HG03060 (cell line): ENCODE measurements around the gene PTX4.
"Not testable (repeated sequence)": the region's sequence is repeated elsewhere in the genome, so short reads cannot be mapped to it uniquely, and the experiment has no call there.

Experiments
- ATAC-seq: cut with Tn5 transposase; IDR thresholded peaks from one replicate; pipeline ENCODE4 v1.9.1; 2021; ENCODE audit warnings: low read depth, moderate number of reproducible peaks; ENCODE audit not compliant: unreplicated experiment

PTX4 gene

DNA sequence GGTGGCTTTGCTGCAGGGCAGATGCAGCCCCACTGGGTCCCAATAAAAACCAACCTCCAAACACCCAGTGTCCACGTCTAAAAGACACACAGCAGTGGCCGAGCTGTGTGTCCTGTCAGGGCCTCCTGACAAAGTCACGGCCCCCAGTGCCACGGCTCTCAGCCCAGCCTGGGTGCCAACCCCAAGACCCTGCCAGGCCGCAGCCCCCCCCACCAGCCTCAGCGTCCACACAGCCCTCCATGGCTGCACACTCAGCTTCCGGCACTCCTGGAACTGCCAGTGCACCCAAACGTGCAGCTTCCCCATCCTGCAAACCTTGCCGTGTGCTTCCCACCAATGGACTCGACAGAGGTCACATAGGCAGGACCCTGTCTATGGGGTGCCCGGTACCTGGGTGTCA lies 40.8 kb downstream of the PTX4 start:
- ATAC-seq, result no peak

DNA sequence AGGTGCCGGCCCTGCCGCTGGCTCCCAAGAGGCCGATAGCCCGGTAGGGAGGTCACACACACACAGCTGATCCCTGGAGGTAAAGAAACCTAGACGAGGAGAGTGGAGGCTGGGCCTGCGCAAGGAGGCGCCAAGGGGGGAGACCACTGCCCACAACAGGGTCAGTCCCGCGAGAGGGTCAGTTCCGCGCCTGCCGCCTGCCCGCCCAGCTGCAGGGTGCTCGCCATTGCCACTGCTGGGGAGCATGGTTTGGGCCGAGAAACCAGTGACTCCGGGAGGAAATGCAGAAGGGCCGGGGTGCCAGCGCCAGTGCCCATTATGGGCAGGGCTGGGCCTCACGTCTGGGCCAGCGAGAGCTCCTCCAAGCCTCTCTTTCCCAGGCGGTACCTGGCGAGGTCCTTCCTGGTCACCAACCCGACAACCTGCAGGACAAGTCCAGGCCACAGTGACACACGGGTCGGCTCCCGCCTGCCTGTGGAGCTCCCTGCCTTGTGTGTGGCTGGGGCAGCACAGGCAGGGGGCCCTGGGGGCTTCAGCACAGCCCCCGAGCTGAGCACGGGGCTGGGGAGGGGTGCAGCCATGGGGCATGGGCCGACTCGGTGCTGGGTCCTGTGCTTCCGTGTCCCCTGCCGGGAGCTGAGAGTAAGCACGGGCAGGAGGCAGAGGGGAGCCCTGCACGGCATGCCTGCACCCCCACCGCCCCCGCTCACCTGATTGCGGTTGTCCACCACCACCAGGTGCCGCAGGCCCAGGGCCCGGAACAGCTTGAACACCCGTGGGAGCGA lies 42.3 kb downstream of the PTX4 start:
- ATAC-seq, result no peak

DNA sequence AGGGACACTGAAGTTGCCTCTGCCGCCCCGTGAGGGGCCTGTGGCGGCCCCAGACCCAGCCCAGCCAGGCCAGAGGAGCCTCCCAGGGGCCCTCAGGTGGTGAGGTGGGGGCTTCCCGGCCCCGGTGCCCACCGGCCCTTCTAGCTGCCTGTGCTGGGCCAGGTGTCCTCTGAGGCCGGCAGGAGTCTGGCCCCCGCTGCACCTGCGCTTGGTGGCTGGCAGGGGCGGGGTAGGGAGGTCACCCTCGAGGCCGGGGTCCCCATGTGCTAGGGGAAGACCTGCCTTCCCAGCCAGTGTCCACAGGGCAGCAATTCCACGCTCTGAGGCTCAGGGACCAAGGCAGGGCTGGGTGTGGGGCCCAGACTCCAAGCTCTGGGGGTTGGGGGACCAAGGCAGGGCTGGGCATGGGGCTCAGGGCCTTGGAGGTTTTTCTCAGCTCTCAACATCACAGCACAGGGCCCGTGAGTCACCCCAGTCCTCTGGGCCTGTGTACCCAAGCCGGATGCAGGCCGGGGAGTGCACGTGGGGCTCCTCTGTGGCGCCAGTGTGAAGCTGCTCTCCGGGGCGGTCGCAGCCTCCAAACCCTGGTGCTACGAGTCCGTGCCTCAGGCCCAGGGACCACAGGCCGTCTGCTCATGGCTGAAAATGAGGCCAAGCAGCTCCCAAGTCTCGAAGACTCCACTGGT lies 43.1 kb downstream of the PTX4 start:
- ATAC-seq, result no peak

- ATAC-seq, result no peak
These were observed 43.8 kb downstream of the PTX4 start for GRCh38 chr16:1444730-1445517.

- no peak for ATAC-seq
These were observed 44.6 kb downstream of the PTX4 start, which contains the start of gene CCDC154 for GRCh38 chr16:1443980-1444729. Gene CCDC154 (minus strand): TSS chr16:1444556. CDS start chr16:1444322, 234 bp downstream.

- ATAC-seq, result no peak
These were observed 45.3 kb downstream of the PTX4 start for GRCh38 chr16:1443403-1443973.

DNA sequence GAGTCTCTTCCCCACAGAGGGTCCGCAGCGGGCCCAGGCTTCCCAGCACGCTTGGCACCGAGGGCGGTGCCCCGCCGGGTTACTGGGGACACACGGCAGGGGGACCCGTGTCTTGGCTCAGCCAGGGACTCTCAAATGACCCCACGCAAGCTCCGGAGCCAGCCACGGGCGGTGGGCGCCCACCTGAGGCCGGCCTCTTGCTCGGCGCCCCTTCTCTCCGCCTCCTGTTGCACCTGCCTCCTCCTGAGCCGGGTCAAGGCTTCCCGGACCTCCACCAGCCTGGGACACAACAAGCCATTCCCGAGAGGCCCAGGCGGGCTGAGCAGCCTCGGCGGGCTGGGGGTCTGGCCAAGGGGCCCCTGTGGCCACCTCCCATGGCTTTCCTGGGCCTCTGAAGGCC lies 46.0 kb downstream of the PTX4 start:
- ATAC-seq, result no peak

DNA sequence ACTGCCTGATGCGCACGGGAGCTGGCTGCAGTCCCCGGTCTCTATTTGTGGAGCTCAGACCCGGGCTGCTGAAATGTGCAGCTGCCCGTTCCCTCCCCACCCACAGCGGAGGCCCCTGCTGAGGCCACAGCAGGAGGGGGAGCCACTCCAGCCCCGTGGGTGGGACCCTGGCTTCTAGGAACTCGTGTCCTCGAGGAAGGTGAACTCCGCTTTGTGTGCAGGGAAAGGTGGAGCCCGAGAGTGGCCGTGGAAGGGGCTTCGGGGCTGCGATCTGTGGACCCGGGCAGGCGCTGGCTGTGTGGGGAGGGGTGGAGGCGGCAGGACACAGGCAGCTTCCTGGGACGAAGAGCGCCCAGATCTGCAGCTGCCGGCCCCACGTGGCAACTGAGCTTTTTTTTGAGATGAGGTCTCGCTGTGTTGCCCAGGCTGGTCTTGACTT lies 47.3 kb downstream of the PTX4 start:
- no peak for ATAC-seq

DNA sequence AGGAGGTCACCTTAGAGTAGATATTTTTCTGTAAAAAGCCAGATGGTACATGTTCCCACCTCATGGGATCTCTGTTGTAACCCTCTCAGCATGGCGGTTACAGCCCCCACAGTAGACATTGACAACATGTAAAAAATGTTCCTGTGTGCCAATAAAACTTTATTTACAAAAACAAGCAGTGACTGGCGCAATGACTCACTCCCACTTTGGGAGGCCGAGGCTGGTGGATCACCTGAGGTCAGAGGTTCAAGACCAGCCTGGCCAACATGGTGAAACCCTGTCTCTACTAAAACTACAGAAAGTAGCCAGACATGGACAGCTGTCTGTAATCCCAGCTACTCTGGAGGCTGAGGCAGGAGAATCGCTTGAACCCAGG lies 49.1 kb downstream of the PTX4 start:
- not testable (repeated sequence) for ATAC-seq

DNA sequence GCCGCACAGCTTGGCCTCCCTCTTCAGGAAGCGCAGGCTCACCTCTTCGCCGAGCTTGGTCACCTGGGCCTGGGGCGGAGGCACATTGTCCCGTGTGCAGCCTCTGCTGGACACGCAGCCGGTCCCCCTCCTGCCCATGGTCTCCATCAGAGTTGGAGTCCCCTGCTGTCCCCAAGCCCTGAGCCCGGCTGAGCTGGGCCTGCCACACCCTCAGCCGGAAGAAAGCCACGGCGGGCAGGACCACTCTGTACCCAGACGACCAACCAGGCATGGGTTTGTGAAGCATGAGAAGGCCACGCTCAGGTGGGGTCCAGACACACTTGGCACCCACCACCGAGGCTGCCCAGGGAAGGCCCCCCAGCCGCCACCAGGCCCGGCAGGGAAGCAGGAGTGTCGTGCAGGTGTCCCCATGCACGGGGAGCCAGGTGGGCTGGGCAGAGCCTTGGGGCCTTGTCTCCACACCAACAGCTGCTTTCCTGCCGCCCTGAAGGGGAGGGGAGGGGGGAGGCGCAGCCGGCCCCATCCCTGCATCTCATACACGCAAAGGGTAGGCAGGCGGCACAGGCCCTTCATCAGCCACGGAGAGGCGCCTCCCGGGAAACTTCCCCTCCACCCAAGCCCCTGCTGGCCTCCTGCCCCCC lies 49.6 kb downstream of the PTX4 start:
- no peak for ATAC-seq

DNA sequence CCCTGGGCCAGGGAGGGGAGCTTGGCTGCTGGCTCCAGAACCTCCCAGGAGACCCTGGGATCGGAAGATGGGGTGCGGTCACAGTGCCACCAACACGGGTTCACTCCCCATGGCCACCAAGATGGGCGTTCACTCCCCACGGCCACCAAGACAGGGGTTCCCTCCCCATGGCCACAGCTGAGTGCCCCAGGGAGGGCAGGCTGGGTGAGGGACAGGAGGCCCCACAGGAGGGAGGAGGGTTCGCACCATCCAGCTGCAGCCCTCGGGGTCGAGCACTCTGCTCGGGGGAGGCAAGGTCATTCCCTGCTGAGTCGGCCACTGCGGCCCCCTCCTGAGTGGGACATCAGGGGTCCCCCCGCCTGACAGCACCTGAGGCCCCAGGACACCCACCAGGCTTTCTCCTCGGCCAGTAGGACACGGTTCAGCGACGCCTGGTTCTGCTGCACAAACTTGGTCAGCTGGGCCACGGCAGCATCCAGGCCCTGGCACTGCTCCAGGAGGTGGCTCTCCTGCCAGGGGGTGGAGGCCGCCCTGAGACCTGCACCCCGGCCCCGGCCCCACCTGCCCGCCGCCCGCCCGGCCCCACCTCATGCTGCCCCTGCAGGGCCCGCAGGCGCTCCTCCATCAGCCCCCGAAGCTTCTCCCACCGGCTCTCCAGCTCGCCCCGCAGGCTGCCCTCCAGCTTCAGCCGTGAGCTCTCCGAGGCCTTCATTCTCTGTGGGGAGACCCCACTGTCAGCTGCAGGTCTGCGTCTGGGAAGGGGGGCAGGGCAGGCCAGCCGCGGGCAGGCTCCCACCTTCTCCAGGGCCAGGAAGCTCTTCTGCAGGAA lies 50.3 kb downstream of the PTX4 start:
- no peak for ATAC-seq

- no peak for ATAC-seq
These were observed 51.1 kb downstream of the PTX4 start for GRCh38 chr16:1437606-1438005.

DNA sequence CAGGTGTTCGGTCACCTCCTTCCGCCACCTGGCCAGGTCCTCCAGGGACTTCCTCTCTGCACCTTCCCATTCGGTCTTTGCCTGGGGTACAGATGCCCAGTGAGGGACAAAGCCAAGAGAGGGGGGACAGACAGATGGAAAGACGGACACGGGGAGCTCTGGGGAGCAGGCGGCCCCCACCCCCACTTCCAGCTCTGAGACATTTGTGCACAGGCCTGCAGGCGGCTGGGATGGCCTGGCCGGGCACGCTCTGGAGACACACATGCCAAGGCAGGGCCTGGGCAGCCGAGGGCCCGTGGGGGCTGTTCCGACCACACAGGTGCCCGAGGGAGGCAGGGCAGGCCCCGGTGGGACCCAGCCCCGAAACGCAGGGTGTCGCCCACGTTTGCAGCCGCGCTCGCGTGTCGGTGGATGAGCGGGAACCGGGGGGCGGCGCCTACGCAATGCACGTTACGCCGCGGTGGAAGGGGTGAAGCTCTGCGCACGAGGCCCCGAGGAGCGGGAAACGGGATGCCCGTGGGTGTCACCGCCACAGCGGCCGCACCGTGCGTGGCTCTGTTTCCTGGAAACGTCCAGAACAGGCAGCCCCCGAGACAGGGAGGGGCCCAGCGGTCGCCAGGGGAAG lies 51.9 kb downstream of the PTX4 start:
- no peak for ATAC-seq

DNA sequence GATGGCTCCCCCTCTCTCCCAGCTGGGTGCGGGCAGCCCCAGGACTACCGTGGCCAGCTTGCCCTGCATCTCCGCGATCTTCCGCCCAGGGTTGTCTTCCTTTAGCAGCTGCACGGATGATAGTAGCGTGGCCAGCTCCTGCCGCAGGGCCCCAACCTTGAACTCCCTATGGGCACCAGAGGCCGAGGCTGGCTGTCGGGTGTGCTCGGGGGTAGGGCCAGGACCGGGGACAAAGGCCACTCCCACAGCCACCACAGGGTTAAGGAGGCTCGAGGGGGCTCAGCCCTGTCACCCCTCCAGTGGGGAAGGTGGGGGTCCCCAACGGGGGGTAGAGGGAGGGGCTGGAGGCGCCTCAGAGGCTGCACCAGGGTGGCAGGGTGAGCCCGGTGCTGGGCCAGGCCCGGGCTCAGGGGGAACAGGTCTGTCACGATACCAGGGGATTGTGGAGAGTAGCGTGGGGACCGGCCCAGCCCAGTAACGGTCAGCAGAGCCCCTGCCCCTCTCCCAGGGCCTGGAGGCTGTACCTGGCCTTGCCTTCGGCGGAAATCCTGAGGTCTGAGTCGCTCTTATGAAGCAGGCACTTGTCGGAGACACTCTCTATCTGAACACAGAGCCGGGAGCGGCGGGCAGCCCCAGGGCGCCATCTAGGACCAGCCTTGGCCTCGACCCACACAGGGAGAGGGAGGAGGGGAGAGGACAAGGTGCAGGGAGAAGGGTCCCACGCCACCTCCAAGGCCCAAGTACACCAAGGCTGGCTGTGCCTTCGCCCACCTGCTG lies 52.6 kb downstream of the PTX4 start:
- no peak for ATAC-seq
